GM19438 (cell line): Measurements from ENCODE around the gene LRIT1.

Source experiments
- ATAC-seq: cut with Tn5 transposase; IDR thresholded peaks from one replicate; pipeline ENCODE4 v1.9.1; 2021; ENCODE audit warnings: low read depth; ENCODE audit not compliant: unreplicated experiment

LRIT1 gene

DNA sequence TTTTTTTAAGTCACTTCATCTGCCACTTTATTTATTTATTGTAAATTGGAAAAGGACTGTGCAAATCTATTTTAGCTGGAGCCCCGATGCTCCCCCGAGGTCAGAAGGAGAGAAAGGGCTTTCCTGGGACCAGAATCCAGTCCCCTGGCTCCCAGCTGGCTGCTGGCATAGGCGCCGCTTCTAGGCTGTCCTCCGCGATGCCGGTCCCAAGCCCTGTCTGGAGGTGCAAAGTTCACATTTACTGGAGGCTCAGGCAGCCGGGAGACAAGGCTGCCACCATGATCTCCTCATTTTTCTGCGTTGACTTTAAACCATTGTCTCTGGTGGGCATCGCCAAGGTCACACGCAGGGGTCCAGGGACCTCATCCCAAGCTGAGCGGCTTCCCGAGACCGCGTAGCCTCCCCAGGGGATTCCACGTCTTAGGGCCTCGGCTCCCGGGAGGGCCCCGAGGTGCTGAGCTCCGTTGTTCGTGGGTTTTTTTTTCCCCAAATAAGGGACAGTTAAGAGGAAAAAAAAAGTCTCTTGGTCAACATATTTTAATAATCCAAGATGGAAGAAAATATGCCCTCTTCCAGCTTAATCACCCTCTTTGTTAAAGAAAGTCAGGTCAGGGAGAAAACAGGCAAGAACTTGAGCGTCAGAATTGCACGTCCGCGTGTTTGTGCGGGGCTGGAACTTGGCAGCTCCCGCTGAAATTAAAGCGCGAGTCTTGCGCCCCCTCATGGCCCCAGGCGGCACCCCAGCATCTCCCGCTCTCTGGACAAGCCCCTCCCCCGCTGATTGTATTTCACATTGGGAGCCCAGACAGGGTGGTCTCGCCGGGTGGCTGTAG lies 15.4 kb upstream of the LRIT1 start:
- ATAC-seq = peak; percentile 76

DNA sequence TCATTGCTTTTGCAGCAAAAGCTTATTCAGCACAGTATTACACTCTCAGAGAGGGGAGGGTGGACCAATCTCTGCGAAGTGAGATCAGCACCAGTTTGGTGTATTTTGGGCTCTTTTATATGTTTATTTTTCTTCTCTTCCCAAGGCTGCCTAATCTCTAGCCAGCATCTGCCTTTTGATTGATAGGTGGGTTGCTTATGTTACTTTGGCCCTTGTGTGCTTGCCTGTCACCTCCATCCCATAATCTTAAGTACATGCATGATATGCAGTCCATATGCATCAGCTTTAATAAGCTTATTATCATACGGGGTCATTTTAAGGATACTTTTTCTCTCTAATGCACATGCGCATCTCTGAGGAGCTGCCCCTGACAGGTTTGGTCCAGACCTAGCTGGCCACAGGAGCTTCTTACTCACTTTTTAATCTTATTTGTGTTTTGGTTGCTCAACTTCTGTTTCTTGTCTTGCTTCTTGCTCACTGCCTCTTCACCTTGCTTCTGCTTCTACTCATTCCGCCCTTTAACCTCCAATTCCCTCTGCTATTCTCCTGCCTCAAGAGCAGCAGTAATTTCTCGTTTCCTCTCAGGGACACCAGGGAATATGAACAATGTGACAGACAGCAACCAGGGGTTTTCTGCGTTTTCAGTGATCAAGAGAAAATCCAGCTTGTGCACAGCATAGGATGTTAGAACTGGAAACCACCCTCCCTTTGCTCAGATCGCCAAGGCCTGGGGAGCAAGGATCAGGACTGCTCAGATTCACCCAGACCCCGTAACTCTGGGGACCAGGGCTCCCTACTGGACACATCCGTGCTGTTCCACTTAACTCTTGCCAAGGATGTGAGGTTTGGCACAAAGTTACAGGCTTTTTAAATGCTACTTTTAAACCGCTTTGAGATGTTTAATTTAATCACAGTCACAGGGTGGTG lies 13.5 kb upstream of the LRIT1 start:
- no peak for ATAC-seq

DNA sequence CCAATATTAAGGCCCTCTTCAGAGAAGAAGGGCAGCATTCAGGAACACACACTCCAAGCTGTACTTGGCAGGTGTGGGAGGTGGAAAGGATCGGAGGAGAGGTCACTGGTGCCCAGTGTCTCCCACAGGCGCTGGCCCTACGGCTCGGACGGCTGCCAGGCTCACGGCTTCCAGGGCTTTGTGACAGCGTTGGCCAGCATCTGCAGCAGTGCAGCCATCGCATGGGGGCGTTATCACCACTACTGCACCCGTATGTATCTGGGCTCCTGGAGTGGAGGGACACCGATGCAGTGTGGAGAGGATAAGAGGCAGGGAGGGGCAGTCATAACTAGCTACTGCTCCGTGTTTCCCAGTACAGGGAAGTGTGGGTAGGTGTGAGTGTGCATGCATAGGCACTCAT lies 7.4 kb upstream of the LRIT1 start:
- no peak for ATAC-seq

DNA sequence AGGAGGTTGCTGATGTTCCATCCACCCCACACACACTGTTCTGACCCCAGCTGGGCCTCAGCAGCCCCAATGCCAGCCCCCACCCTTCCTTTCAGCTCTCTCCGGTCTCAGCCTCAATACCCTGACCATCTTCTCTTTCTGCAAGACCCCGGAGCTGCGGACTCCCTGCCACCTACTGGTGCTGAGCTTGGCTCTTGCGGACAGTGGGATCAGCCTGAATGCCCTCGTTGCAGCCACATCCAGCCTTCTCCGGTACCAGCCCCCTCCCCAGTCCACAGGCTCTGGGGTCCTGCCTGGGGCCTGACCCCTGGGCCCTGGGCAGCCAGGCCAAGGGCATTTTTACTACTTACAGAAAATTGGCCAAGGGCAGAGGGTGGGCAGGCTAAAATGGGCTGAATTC lies 6.2 kb upstream of the LRIT1 start:
- ATAC-seq = no peak

DNA sequence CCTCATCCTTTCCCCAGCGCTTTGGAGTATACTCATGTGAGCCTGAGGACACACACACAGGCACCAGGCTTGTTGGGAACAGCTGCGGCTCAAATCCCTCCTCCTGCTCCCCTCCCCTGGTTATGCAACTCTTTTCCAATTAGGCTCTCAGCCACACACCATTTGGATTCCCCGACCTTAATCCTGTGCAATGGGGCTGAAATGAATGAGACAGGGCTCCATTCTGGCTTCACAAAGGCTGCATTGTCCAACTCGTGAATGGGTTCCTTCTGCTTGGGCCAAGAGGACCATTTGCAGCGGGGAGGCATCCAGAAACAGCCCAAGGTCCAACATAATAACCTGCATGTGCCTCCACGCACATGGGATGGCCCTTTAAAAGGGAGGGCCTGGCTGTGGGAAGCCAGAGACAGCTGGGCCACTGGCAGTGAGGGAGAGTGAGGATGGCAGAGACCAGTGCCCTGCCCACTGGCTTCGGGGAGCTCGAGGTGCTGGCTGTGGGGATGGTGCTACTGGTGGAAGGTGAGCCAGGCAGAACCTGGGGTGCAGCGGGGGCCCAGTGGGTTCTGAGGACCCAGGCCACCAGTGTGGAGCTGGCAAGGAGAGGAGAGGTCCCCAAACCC lies 3.4 kb upstream of the LRIT1 start, which contains the start of gene RGR:
TSS of gene RGR (plus strand) at position 403 of the 620 bp plus-strand sequence. CDS start at position 441, 38 bp downstream.
- ATAC-seq = no peak

DNA sequence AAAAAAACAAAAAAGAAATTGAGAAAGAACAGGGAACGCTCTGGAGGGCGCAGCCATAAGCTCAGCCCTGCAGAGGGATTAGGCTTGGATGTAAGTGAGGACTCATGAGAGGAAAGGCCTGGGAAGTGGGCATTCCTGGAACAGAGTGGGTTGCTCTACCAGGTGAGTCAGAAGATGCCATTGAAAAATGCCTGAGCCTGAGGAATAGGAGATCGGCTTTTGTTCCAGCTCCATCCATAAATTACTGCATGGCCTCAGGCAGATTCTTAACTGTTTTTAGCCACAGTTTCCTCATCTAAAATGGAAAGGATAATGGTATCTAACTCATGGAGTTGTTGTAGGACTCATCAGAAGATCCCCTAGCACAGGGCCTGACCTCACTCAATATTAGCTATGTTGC lies 2.4 kb upstream of the LRIT1 start:
- no peak for ATAC-seq

DNA sequence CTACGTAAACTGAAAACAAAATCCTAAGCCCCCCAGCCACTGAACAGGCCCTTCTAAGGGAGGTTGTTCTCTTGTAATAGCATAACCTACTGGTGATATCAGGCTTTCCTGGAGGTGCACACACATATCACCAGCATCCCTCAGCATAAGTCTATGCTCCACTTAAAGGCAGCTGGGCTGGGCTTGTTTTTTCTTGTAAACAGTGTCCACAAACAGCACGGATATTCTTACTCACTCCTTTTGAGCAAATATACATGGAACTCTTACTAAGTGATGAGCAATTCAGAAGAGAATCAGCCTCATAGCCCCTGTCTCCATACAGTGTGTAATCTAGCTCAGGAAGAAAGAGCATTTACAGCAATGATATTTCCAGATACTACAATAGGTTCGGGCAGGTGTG lies 2.4 kb downstream of the LRIT1 start:
- no peak for ATAC-seq

DNA sequence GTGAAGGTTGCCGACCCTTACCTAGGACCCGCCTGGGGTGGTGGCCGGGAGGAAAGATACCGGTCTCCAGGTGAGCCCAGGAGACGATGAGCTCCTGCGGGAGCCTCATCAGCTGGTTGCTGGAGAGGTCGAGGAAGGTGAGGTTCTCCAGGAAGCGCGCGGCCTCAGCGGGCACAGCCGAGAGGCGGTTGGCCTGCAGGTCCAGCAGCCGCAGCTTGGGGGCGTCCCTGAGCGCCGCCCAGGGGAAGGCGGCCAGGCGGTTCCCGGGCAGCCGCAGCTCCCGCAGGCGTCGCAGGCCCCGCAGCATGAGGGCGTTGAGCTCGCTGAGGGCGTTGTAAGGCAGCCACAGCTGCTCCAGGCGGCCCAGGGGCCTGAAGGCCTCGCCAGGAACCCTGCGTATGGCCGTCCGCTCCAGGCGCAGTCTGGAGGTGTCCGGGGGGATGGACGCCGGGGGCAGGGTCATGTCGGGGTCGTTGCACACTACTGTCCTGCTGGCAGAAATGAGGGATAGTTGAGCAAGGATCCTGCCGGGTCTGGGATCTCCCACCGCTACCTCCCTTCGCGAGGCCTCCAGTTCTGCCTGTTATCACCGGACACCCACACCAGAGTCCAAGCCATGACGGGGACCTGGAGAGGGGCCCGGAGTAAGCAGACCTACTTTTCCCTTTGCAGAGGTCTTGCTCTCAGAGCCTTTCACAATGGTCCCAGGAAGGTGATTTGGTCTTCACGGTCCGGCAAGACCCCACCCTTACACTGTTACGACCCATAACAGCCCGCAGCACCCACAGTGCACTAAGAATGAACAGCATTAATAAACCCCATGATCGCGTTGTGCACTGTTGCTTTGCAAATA lies 3.9 kb downstream of the LRIT1 start:
- ATAC-seq = no peak

DNA sequence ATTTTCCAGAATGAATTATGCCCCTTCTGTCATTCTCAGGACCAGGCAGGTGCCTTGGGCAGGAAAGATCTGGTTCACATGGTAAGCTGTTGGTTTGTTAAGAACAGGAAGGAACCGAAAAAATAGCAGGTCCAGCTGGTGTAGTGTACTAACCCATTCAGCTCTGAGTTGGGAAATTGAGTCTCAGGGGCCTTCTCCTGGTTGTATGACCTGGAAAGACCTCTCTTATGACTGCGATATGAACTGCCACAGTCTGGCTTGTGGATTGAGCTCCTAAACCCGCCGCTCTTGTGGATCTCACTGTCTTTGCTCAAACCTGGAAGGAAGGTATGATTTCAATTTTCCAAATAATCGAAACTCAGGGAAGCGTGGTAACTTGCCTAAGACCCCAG lies 4.5 kb downstream of the LRIT1 start:
- no peak for ATAC-seq

DNA sequence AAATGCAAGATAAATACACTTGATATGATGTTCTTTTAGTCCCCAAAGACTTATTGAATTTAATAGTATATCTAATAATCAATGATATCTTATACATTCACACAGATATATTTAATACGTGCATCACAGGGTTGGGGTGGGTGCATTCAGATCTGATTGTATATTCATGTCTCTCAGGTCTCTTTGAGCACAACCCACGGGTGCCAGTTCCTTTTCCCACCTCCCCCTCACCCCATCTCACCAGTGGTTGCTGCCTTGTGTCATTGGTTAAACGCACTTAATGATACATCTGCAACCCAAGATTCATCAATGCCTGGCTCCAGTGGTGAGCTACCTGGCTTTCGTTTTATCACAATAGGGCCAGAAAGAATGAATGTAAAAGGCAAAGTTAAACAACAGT lies 6.2 kb downstream of the LRIT1 start:
- ATAC-seq = no peak

DNA sequence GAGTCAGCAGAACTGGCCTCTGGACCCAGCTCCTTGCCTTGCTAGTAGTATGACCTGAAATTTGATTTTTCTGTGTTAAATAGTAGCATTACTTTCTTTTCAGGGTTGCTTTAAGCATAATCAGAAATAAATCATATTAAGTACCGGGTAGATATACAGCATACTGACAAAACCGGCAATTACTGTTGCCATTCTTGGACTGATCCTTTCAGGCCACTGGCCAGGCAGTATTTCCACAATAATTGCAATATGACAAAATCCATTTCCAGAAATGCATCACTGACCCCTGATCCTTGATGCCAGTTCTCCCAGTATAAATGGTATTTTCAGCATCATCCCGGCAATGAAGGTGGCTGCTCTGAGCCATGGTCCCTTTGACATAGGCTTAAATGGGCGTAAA lies 6.9 kb downstream of the LRIT1 start:
- ATAC-seq = no peak

DNA sequence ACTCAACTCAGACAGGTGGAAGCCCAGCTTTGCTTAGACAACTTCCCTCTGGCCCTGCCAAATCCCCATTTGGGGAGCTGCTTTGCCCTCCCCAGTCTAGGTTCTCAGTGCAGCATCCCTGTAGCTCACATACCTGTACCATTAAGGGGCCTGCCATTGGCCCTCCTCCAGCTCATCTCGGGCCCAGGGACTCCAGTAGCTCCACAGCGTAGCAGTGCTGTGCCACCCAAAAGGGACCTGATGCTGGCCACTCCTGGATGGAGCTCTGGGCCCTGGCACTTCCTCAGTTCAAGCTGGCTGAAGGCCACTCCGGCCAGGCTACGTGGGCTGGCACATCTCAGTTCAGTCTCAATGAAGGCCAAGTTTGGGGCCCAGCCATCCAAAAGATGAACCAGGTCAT lies 7.4 kb downstream of the LRIT1 start:
- ATAC-seq = no peak

DNA sequence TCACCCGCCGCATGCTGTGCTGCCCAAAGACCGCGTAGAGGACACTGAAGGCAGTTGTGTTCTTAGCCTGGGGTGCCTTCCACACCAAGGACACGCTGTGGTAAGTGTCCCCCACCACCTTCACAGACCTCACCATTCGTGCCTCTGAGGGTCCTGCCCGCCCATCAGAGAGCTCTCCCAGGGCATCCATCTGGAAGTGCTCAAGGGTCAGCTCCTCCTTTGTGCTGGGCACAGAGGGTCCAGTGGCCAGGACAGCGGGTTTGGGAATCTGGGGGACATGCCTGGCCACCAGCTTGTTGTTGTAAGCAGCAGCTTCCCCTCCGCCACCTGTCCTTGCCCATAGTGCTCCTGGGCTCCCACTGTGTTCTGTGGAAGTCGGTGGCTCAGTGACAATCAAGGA lies 9.0 kb downstream of the LRIT1 start:
- ATAC-seq = no peak

DNA sequence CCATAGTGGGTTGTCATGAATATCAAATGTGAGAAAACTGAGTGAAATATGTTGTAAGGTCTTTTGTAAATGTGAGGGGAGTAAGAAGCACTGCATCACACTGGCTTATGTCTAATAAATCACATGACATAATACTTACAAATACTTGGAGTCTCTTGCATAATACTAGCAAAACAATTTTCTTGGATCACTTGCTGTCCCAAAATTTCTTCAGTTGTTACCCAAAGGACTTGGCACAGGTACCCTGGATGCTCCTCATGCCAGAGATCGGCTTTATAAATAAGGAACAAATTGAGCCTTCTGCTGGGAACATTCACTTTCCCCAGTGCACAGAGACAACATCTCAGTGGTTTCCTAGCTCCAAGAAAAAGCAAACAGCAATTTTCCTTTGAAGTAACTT lies 11.0 kb downstream of the LRIT1 start:
- no peak for ATAC-seq

DNA sequence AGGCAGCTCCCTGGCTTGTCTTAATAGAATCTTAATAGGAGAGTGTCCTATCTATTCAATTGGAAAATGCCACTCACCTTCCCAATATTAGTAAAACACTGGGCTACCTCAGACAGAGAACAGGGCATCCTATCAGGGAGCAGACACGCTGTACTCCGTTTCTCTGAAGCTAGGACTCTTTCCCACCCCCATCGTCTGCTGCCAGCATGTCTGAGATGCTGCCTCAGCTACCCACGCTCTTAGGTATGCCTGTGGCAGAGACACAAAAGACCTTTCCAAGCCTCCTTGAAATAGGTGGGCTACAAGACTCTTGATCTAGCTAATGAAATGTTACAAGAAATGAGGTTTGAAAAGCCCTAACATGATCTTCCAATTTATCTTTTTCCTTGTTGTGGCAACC lies 13.5 kb downstream of the LRIT1 start:
- no peak for ATAC-seq

DNA sequence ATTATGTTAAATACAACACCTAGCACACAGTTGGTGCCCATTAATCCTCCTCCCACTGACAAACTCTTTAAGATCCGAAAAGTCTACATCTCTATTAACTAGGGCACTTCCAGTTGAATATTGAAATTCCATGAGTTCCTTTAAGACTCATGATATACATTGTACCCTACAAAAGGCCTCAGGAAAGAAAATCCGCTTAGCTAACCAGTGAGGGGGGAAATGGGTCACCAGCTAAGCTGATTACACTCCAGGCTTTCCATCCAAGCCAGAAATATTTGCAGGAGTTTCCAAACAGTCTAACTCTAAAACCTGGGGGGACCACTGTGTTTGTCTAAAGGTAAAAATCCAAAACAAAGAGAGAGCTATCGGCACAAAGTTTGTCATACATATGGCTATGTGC lies 14.7 kb downstream of the LRIT1 start:
- no peak for ATAC-seq

DNA sequence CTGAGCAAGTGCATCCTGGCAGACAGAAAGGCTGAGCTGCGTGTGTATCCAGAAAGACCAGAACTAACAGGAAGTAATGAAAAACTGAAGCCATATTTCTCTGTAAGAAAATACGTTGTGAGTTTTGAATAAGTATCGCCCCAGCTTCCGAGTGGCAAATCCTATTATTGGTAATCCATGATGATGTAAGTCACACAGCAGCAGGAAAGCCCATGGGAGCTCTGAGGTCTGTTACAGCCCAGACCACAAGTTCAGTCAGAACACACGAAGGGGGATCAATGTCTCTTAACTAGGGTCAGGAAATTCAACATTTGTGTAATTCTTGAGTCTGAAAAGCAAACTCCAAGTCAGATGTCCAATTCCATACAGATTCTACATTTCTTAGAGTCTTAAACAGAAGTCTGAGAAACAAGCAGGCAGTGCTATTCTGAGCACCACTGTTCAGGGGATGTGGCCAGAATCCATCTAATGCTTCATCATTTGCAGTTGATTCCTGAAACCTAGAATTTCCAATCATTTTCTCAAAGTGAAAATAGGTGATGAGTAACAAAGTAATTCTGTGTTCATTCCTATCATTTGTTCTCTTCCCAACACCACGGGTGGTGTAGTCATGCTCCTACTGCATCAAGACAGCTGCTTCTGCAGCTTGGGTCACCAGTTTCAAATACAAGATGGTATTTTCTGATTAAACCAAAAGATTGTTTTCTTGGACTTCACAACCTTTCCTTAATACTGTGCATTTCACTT lies 15.7 kb downstream of the LRIT1 start, which contains the start of gene LRIT2:
TSS of gene LRIT2 (minus strand) at position 118 of the 747 bp plus-strand sequence. CDS start at position 94, 24 bp downstream.
- no peak for ATAC-seq

DNA sequence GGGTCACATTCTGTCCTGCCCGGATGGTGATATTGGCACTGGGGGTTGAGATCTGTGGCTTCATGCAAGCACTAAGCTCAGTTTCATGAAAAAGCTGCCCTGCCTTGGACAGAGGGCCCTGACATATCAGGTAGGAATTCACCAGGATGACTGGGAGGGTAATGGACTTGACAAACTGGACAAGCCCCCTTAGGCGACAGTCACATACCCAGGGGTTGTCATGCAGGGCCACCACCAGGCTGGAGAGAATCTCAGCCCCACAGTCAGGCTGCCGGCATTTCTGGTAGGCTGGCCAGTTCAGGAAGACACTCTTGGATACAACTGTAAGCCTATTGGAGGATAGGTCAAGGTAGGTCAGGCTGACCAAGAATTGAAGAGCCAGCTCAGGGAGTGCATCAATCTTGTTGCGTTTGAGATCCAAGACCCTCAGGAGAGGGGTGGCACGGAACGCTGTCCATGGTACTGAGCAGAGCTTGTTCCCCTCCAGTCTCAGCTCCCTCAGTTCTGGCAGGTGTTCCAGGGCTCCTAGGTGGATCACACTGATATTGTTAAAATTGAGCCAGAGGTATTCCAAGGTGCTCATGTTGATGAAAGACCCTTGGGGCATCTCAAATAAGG lies 16.8 kb downstream of the LRIT1 start:
- no peak for ATAC-seq

DNA sequence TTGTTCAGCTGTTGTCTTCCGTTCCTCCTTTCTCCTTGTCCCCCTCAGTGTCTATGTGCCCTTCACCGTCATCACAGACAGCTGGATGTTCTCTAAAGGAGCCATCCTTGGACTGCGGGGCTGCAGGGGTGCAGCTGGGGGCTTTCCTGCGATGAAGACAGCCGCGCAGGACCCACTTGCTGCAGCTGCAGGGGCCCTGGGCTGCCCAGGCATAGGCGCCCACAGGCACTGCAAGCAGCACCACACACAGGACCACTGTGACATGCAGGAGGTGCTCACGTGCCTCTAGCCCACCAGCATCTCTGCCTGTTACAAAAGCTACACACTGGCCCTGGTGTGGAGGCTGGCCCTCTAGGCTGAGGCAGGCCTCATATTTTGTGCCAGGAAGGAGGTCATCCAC lies 19.4 kb downstream of the LRIT1 start:
- ATAC-seq = no peak
